IMR-90 (cell line): Measurements from ENCODE around the gene PCID2. TPM values are rescaled to one million over a fixed set of nuclear protein-coding genes. Genes with fewer than 3 reads are reported as not detected.

Experiments used
- ATAC-seq: fragments of 200-7000 bp; cut with Tn5 transposase; 2 replicates; pipeline ENCODE4 v1.9.1; 2020; ENCODE audit warnings: low read depth, mild to moderate bottlenecking, moderate library complexity
- BruUV-seq: library from RNA; stranded (reverse); fragments of 400-500 nt; replicated peaks from 2 replicates; lab custom pipeline; 2021; lab: Mats Ljungman, UMichigan
- CTCF ChIA-PET: fragments of 300-600 bp; formaldehyde crosslinking; extraction: SDS; loops from one replicate; lab custom pipeline; 2021; ENCODE audit warnings: antibody characterized with exemption; lab: Yijun Ruan, JAX
- POLR2A ChIA-PET: fragments of 300-600 bp; sonication (Branson Sonifier 250); formaldehyde crosslinking; loops from one replicate; lab custom pipeline; 2022; ENCODE audit warnings: antibody characterized with exemption; ENCODE audit not compliant: unreplicated experiment; lab: Charles Lee
- DNase-seq: peaks from one replicate; pipeline ENCODE4 v3.0.0; 2013
- H2AFZ ChIP-seq: replicated peaks from 2 replicates; pipeline ENCODE3; 2013; ENCODE audit warnings: low read length, mild to moderate bottlenecking; ENCODE audit not compliant: poor library complexity
- H2AK5ac ChIP-seq: 2 replicates; pipeline ENCODE4 v1.6.1; 2013; ENCODE audit warnings: low read depth, low read length, inconsistent platforms
- H2AK9ac ChIP-seq: replicated peaks from 2 replicates; pipeline ENCODE3; 2013; ENCODE audit warnings: mild to moderate bottlenecking, low read depth, low read length, moderate library complexity; ENCODE audit not compliant: poor library complexity
- H2BK120ac ChIP-seq: 2 replicates; pipeline ENCODE4 v1.6.1; 2013; ENCODE audit warnings: low read depth, low read length, inconsistent platforms
- H2BK15ac ChIP-seq: 3 replicates; pipeline ENCODE4 v1.6.1; 2013; ENCODE audit warnings: low read depth, low read length, inconsistent platforms
- H2BK20ac ChIP-seq: 2 replicates; pipeline ENCODE4 v1.6.1; 2013; ENCODE audit warnings: low read depth, mild to moderate bottlenecking, inconsistent platforms, low read length, moderate library complexity
- H2BK5ac ChIP-seq: 2 replicates; pipeline ENCODE4 v1.6.1; 2013; ENCODE audit warnings: mild to moderate bottlenecking, low read depth, low read length, inconsistent platforms; ENCODE audit not compliant: poor library complexity, severe bottlenecking
- H3K14ac ChIP-seq: replicated peaks from 2 replicates; pipeline ENCODE4 v1.6.1; 2013; ENCODE audit warnings: low read depth, low read length, inconsistent platforms
- H3K18ac ChIP-seq: 2 replicates; pipeline ENCODE4 v1.6.1; 2013; ENCODE audit warnings: low read depth, low read length, control low read depth
- H3K23ac ChIP-seq: 2 replicates; pipeline ENCODE4 v1.6.1; 2013; ENCODE audit warnings: low read depth, low read length, inconsistent platforms
- H3K27ac ChIP-seq: 2 replicates; pipeline ENCODE4 v1.5.1; 2013; ENCODE audit warnings: mild to moderate bottlenecking, control low read depth, low read length; ENCODE audit not compliant: insufficient read depth
- H3K27me3 ChIP-seq: 2 replicates; pipeline ENCODE4 v1.6.1; 2013; ENCODE audit warnings: low read length; ENCODE audit not compliant: control insufficient read depth, insufficient read depth
- H3K36me3 ChIP-seq: 2 replicates; pipeline ENCODE4 v1.6.1; 2013; ENCODE audit warnings: low read length, mixed read lengths; ENCODE audit not compliant: control insufficient read depth, insufficient read depth
- H3K4ac ChIP-seq: 2 replicates; pipeline ENCODE4 v1.6.1; 2013; ENCODE audit warnings: low read depth, low read length, inconsistent platforms
- H3K4me1 ChIP-seq: 2 replicates; pipeline ENCODE4 v1.6.1; 2013; ENCODE audit warnings: low read length, mixed read lengths; ENCODE audit not compliant: control insufficient read depth, insufficient read depth
- H3K4me2 ChIP-seq: 2 replicates; pipeline ENCODE4 v1.6.1; 2013; ENCODE audit warnings: low read depth, mild to moderate bottlenecking, control low read depth, low read length, moderate library complexity
- H3K4me3 ChIP-seq: 2 replicates; pipeline ENCODE4 v1.5.1; 2013; ENCODE audit warnings: low read depth, mild to moderate bottlenecking, control low read depth, low read length, moderate library complexity; ENCODE audit not compliant: insufficient read depth
- H3K56ac ChIP-seq: 2 replicates; pipeline ENCODE4 v1.6.1; 2013; ENCODE audit warnings: low read length, inconsistent platforms; ENCODE audit not compliant: insufficient read depth; ENCODE audit errors: extremely low read depth
- H3K79me1 ChIP-seq, 2 experiments: 2 replicates each; pipeline ENCODE4 v1.6.1; 2013; ENCODE audit warnings: low read length in 2 of 2, inconsistent platforms in 1 of 2, low read depth in 1 of 2
- H3K9ac ChIP-seq: 2 replicates; pipeline ENCODE4 v1.6.1; 2013; ENCODE audit warnings: low read depth, low read length, control low read depth
- H3K9me1 ChIP-seq: 2 replicates; pipeline ENCODE4 v1.6.1; 2013; ENCODE audit warnings: low read length, inconsistent platforms; ENCODE audit not compliant: insufficient read depth
- H3K9me3 ChIP-seq: 2 replicates; pipeline ENCODE4 v1.6.1; 2013; ENCODE audit warnings: low read length; ENCODE audit not compliant: control insufficient read depth, insufficient read depth
- H4K20me1 ChIP-seq: 2 replicates; pipeline ENCODE4 v1.6.1; 2013; ENCODE audit warnings: low read length, inconsistent platforms; ENCODE audit not compliant: insufficient read depth
- H4K5ac ChIP-seq: 2 replicates; pipeline ENCODE4 v1.6.1; 2013; ENCODE audit warnings: mild to moderate bottlenecking, low read depth, low read length, control low read depth
- H4K8ac ChIP-seq, 2 experiments: 2 replicates each; pipeline ENCODE4 v1.6.1; 2013; ENCODE audit warnings: low read depth in 2 of 2, low read length in 2 of 2, control low read depth in 1 of 2, inconsistent platforms in 1 of 2
- H4K91ac ChIP-seq: 2 replicates; pipeline ENCODE4 v1.6.1; 2013; ENCODE audit warnings: low read depth, low read length, inconsistent platforms; ENCODE audit not compliant: insufficient read depth
- BHLHE40 ChIP-seq: fragments of 150-350 bp; IDR thresholded peaks from 2 replicates; pipeline ENCODE4 v1.6.1; 2016; ENCODE audit warnings: mild to moderate bottlenecking, low read depth, low read length
- RAD21 ChIP-seq: IDR thresholded peaks from 2 replicates; pipeline ENCODE4 v1.6.1; 2012; ENCODE audit warnings: low read length, improper control_type of control experiment
- RCOR1 ChIP-seq: IDR thresholded peaks from 2 replicates; pipeline ENCODE4 v1.6.1; 2012; ENCODE audit warnings: mild to moderate bottlenecking, low read length, improper control_type of control experiment; ENCODE audit not compliant: insufficient replicate concordance
- WGBS, 2 experiments: methylation state at CpG; one replicate each; pipeline versions ENCODE4 v1.1.5 to v1.1.7; 2013; ENCODE audit warnings: missing lambda C conversion rate in 2 of 2; ENCODE audit not compliant: insufficient read length in 1 of 2; ENCODE audit errors: extremely low coverage in 2 of 2; 5-methylcytosine and 5-hydroxymethylcytosine counted together
- dilution Hi-C: fragments of 300-500 bp; cut with HindIII; formaldehyde crosslinking; loops from one replicate; pipeline ENCODE4 v1.14.3; 2018; ENCODE audit warnings: low sequenced_read_pairs; ENCODE audit not compliant: unreplicated experiment
- in situ Hi-C: fragments of 300-500 bp; cut with MboI; formaldehyde crosslinking; loops from 3 replicates; pipeline ENCODE4 v1.14.3; 2019; ENCODE audit warnings: low sequenced_read_pairs, inconsistent platforms, mixed read lengths
- intact Hi-C: fragments of 100-400 bp; cut with micrococcal nuclease; formaldehyde crosslinking; loops from 2 replicates; pipeline ENCODE4 v1.10.0; 2022
- polyA plus RNA-seq, 3 experiments: library from polyadenylated mRNA; depleted of rRNA; stranded (reverse); fragments of >200 nt; gene quantifications; 2 replicates each; pipeline ENCODE4 v1.2.3, GENCODE V29; 2012; ENCODE audit warnings: low replicate concordance in 1 of 3
- total RNA-seq: library from RNA; depleted of rRNA; stranded (reverse); fragments of >200 nt; gene quantifications from 2 replicates; pipeline ENCODE4 v1.2.3, GENCODE V29; 2012
- TF ChIP-seq, protein P1 (sequence below): conservative IDR thresholded peaks from 2 replicates; pipeline ENCODE4 v1.5.1; 2012; ENCODE audit warnings: mild to moderate bottlenecking, low read depth, low read length, improper control_type of control experiment

PCID2 gene
- total and polyA plus RNA-seq, 2 of the 4 experiments (the other 2 are of a cell fraction): 83.5 to 90.9 TPM

GRCh38 chr13:113137691-113138298 is 70.7 kb downstream of the PCID2 start:
- no peak overlapping the region for H4K5ac ChIP-seq
- intact Hi-C loops (no loop called here), in situ Hi-C loops (no loop called here), dilution Hi-C loops (no loop called here)
- no peak overlapping the region for H2BK15ac ChIP-seq
- DNase-seq (no peak), ATAC-seq (no peak)
- no peak overlapping the region for H3K14ac ChIP-seq
- H3K56ac ChIP-seq: no peak overlapping the region
- no peaks in the 10 kb centered on the region for H3K9me3 ChIP-seq
- no peak overlapping the region for H3K23ac ChIP-seq
- H3K4me2 ChIP-seq: no peak overlapping the region
- no TSS peak for BruUV-seq
- no peak overlapping the region for H3K9ac ChIP-seq
- H2AK5ac ChIP-seq: no peak overlapping the region
- POLR2A ChIA-PET: no interaction called here
- no peak overlapping the region for H2BK5ac ChIP-seq
- no peak overlapping the region for H4K8ac ChIP-seq
- 0 out of 2 replicates have a peak, but pooled peaks cover 1% of the 10 kb centered on the region for H3K36me3 ChIP-seq
- 96% methylated on average over 8 of the region's 11 CpGs; no CpG with 5 or more reads in 1 of the 2 experiments for WGBS, 2 experiments
- no peaks in the 10 kb centered on the region for H3K9me1 ChIP-seq
- H2AFZ ChIP-seq: no peak overlapping the region
- H3K4me1 ChIP-seq: no peaks in the 10 kb centered on the region
- no peak overlapping the region for H3K18ac ChIP-seq
- H3K27ac ChIP-seq: no peak overlapping the region
- H2BK20ac ChIP-seq: no peak overlapping the region
- no peak overlapping the region for H2BK120ac ChIP-seq
- no peak overlapping the region for H2AK9ac ChIP-seq
- peaks cover 4% of the 10 kb centered on the region; the same call in 1 of the 2 replicates for H3K27me3 ChIP-seq
- no peaks in the 10 kb centered on the region for H3K79me1 ChIP-seq
- no peak for TF ChIP-seq RAD21
- no peak for TF ChIP-seq BHLHE40
- TF ChIP-seq, protein P1, sequence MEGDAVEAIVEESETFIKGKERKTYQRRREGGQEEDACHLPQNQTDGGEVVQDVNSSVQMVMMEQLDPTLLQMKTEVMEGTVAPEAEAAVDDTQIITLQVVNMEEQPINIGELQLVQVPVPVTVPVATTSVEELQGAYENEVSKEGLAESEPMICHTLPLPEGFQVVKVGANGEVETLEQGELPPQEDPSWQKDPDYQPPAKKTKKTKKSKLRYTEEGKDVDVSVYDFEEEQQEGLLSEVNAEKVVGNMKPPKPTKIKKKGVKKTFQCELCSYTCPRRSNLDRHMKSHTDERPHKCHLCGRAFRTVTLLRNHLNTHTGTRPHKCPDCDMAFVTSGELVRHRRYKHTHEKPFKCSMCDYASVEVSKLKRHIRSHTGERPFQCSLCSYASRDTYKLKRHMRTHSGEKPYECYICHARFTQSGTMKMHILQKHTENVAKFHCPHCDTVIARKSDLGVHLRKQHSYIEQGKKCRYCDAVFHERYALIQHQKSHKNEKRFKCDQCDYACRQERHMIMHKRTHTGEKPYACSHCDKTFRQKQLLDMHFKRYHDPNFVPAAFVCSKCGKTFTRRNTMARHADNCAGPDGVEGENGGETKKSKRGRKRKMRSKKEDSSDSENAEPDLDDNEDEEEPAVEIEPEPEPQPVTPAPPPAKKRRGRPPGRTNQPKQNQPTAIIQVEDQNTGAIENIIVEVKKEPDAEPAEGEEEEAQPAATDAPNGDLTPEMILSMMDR: no peak
- TF ChIP-seq RCOR1: no peak
- CTCF ChIA-PET: no interaction called here
- no peak overlapping the region for H3K4me3 ChIP-seq
- no peak overlapping the region for H3K4ac ChIP-seq
- H4K20me1 ChIP-seq: no peaks in the 10 kb centered on the region
- no peak overlapping the region for H4K91ac ChIP-seq
